GM19452 (cell line): ENCODE results near the gene QRICH2.
"Not testable (repeated sequence)": the region's sequence is repeated elsewhere in the genome, so short reads cannot be mapped to it uniquely, and the experiment has no call there.

Source experiments
- ATAC-seq: cut with Tn5 transposase; IDR thresholded peaks from one replicate; pipeline ENCODE4 v1.9.1; 2021; ENCODE audit not compliant: unreplicated experiment

The QRICH2 gene

DNA sequence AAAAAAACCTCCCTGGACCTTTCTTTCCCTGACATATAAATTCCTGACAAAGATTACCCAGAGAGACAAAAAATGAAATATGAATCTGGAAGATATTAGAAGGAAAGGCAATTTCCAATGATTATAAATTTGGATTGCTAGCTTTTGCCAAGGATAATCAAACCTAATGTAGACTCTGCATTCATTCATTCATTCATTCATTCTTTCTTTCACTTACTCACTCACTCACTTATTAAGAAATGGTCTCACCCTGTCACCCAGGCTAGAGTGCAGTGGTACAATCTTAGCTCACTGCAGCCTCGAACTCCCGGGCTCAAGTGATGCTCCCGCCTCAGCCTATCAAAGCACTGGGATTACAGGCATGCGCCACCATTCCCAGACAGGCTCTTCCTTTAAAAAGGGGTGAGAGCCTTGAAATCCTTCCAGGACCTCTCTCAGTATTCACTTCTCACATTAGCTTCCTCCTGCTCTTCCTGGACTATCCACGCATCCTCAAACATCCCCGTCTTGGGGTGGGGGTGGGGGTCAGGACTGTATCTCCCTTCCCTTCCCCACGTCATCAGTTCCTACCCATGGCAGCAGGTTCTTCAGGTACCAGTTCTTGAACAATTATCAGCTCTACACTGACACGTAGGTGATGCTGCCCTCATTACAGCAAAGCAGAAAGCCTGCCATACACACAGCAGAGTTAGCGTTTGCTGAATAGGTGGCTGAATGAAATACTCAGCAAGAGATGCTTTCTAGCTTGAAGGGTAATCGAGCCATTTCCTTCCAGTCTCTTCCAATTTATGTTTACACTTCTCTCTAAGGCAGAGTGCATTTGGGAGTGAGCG lies 25.8 kb upstream of the QRICH2 start:
- no peak for ATAC-seq

DNA sequence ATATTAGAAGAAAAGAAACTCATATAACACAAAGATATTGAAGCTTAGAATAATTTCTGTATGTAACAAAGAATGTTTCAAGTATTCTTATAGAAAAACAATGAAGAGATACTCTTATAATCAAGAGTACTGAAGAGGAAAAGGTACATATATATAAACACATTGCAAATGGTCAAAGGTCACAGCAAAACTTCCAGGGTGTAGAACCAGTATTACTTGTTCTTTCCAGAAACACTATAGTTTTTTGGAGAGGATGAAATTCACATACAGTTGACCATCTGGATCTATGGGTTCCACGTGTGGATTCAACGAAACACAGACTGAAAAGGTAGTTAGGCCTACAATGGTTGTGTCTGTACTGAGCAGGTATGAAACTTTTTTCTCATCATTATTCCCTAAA lies 23.0 kb upstream of the QRICH2 start:
- ATAC-seq, result no peak

DNA sequence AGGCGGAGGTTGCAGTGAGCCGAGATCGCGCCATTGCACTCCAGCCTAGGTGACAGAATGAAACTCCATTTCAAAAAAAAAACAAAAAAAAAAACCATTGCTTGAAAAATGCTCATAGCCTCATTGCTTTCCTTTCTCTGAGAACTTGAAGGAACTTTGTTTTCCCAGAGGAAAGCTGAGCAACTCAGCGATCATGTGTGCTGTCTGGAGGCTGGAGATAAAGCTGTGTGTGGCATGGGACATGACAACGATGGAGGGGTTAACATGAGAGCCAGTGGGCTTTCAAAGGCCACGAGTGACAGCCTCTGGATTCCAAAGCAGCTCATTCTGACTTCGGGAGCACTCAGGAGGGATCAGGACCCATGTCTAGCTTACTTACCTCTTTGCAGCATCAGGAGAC lies 21.6 kb upstream of the QRICH2 start:
- no peak for ATAC-seq

DNA sequence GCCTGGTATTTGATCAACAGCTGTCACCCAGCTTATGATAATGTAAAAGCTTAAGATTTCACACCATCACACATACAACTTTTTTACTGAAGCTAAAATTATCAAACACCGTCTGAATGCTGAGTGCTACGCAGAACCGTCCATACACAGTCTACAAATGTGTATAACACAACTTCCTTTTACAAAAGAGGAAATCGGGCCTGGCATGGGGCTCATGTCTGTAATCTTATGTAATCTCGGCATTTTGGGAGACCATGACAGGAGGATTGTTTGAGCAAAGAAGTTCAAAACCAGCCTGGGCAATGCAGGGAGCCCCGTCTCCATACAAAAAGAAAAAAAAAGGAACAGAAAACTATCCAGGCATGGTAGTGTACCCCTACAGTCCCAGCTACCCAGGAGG lies 19.6 kb upstream of the QRICH2 start:
- ATAC-seq, result no peak

DNA sequence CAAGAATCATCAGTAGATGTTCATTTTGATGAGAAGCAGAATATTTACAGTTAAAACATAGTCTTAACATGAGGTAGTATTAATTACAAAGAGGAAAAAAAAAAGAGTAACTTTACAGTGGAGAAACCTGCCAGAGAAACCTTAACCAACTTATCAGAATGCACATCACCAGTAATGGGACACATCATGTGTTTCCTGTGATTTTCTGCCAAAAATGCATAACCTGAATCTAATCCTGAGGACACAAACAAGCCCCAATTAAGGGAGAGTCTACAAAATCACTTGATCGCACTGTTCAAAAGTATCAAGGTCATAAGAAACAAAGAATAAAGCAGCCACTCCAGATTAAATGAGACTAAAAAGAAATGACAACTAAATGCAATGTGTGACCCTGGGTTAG lies 18.2 kb upstream of the QRICH2 start:
- no peak for ATAC-seq

DNA sequence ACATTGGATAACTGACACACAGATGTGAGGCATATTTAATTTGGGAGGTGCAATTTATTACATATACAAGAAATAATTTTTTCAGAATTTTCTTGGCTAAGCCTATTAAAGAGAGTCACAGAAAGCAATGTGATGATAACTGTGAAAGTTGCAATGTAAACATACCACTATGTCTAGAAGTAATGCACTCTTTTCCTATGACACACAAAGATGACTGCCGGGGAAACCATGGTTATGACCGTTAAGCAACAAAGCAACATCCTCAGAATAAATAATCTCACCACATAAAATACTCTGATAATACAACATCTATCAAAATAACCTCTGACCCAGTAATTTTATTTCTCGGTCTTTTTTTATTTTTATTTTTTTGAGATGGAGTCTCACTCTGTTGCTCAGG lies 10.5 kb upstream of the QRICH2 start:
- ATAC-seq, result no peak

DNA sequence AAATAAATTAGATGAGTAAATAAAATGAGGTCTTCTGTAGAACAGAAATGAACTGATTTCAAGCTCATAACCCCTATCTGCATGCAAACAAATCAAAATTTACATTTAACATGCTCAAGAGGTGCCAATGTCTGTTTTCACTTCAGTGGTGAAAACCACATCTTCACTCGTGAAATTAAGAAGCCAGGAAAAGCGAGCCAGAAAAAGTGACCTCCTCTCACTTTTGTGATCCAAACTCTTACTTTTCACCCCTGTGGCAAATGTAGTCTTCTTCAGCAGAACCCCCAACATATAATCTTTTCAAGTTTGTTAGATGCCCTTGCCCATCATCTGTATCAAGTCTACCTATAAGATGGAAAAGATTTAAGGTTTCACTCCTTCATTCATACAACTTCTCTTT lies 9.5 kb upstream of the QRICH2 start:
- ATAC-seq, result no peak

DNA sequence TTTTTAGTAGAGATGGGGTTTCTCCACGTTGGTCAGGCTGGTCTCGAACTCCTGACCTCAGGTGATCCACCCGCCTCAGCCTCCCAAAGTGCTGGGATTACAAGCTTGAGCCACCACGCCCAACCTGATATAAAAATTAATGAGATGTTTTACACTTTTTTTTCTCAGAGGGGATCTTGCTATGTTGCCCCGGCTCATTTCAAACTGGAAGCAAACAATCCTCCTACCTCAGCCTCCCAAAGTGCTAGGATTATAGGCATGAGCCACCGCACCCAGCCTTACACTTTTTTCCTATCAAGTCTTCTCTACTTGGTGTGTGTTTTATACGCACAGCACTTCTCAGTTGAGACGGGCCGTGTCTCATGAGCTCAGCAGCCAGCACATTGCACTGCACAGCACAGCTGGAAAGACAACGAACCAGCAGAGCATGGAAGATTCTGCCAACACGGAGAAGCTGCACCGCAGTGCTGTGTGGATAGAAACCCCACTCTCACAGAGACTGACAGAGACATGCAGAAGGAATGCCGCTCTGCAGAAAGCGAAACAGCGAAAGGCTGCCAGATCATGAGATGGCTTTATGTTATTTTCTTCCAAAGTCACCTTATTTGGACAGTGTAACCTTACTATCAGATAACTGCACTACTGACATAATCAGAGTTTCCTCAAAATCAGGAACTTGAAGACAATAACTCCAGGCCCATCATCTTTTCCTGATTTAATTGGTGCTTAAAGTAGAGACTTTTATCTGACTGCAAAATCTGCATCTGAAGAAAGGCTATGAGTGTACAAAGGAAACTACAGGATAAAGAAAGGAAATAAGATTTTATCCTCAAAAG lies 6.5 kb upstream of the QRICH2 start:
- ATAC-seq, result no peak

DNA sequence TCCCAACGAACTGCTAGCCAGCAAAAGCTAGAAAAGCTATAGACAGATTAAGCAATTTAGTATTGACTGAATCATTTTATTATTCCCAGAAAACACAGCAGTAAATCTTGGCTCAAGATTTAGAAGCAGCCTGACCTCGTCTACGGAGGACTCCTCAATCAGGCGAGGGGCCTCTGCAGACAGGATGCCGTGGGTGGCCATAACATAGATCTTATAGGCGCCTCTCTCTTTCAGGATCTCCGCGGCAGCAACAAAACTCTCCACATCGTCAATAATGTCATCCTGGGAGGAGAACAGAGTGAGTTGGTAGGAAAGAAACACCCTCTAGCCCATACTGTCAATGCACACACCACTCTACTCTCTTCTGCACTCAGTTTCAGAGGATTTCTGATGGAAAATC lies 4.7 kb upstream of the QRICH2 start:
- no peak for ATAC-seq

DNA sequence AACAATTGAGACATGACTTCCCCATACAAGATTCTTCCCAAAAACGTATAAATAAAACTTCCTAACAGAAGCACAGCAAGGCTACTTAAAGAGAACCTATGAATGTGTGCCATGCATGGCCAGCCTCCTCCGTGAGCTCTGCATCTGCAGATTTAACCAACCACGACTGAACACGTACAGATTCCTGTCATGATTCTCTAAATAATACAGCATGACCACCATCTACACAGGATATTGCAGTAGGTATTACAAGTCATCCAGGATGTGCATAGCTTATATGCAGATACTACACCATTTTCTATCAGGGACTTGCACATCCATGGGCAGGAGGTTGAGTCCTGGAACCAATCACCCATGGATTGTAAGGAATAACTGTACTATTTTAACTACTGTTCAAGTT lies 1.4 kb upstream of the QRICH2 start:
- ATAC-seq, result no peak

DNA sequence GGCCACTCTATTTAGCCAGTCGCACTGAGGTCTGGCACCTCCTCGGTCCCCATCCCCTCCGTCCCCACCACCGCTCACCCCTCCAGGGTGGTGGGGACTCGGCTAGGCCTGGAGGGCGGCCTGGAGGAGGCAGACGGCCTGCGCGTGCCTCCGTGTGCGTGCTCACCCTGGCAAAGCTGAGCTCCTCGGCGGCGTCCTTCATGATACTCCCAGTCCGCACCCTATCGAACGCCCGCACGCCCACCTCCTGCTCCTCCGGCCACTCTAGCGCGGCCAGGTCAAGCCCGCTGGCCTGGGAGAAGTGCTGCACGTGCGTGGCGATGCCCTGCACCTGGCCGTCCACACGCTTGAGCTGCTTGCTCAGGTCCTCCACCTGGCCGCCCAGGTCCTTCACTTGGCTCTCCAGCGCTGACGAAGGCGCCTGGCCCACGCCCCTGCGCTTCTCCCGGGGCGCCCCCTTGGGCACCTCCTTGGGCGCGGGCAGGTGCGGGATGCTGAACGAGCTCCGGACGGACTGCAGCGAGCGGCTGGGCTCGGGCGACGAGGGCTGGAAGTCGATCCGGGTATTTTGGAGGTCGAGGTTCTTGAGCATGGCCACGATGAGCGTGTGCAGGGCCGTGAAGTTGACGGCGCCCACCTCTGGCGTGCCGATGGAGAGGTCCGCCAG lies 644 bp downstream of the QRICH2 start:
- no peak for ATAC-seq

DNA sequence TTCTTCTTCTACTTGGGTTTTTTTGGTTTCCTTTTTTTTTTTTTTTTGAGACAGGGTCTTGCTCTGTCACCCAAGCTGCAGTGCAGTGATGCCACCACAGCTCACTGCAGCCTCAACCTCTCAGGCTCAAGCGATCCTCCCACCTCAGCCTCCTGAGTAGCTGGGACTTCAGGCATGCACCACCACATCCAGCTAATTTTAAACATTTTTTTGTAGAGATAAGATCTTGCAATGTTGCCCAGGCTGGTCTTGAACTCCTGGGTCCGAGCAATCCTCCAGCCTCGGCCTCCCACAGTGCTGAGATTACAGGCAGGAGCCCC lies 3.0 kb downstream of the QRICH2 start:
- ATAC-seq, result not testable (repeated sequence)

DNA sequence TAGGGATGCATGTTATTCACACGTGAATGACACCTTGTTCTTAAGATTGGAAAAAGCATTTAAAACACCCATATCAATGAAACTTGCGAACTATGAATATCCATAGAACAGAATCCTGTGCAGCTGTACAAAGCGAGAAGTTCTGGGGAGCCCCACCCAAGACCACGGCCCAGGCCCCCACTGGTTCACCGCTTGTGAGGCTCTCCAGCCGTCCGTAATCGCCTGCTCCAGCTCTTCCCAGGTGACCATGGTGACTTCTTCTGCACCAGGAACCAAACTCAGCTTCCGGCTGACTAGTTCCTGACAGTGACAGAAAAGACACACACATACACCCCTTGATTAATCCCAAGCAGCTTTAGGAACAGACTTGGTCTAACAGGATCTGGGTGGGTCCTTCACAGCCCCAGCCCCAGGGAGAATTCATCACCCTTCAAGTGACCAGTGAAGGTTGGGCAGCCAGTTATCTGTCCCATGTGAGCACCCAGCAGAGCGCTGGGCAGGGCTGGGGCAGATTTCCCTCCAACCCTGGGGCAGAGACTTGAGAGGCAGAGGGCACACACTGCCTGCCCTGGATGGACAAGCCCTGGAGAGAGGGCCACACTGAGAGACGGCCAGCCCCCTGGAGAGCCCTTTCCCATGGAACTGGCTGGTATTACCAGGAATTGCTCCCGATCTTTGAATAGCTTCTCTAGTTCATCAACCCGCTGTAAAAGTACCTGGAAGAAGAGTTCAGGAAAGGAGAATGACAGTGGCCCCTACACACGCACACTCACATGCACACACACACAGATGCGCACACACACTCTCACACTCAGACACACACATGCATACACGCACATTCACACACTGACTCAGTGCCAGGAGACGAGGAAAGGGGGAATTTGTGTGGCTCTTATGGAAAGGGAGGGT lies 3.6 kb downstream of the QRICH2 start:
- ATAC-seq, result no peak

DNA sequence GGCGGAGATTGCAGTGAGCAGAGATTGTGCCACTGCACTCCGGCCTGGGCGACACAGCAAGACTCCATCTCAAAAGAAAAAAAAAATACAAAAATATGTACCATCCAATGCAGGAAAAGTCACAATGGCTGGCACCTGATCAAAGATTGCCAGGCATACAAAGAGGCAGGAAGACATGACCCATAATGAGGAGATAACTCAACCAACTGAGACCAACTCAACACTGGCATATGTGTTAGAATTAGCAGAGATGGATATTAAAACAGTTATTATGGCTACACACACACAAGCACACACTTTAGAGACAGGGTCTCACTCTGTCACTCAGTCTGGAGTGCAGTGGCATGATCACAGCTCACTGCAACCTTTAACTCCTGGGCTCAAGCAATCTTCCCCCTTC lies 10.6 kb downstream of the QRICH2 start:
- ATAC-seq, result no peak

DNA sequence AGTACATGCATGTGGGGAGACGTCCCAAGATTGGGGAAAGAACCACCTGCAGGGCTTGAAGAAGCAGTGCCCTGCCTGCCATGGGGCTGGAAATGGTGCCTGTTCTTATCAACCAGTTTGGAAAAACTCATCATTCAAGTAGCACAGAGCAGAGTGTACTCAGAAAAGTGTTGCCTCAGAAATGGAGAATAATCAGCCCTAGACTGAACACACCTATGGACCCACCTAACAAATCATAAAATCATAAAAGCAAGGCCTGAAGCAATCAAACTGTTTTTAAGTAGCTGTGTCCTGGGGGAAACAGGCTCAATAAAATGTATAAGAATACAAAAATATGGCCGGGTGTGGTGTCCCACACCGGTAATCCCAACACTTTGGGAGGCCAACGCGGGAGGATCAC lies 11.2 kb downstream of the QRICH2 start:
- ATAC-seq, result no peak

DNA sequence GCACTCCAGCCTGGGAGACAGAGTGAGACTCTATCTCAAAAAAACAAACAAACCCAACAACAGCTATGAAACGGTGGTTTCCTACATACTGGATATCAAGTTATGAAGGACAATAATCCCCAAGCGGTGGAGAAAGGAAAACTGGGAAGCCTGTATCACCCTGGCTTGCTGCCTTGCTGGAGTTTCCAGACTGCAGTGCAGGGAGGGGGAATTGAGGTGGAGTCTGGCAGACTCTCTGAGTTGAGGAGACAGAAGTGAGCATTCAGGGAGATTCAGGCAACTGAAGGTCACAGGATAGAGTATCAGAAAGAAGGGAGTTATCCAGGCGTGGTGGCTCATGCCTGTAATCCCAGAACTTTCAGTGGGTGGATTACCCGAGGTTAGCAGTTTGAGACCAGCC lies 11.9 kb downstream of the QRICH2 start:
- no peak for ATAC-seq

DNA sequence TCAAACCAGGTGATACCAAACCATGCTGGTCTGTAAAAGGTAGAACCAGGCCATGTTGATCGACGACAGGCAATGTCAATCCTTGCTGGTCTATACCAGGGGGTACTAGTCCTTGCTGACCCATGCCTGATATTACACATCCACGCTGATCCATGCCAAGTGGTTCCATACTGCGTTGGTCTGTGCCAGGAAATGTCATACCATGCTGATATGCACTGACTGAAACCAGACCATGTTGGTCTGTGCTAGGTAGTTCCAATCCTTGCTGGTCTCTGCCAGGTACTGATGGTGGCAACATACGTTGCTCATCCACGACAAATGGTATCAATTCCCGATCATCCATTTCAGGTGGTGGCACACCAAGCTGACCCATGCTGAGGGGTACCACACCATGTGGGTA lies 15.0 kb downstream of the QRICH2 start:
- ATAC-seq, result no peak

DNA sequence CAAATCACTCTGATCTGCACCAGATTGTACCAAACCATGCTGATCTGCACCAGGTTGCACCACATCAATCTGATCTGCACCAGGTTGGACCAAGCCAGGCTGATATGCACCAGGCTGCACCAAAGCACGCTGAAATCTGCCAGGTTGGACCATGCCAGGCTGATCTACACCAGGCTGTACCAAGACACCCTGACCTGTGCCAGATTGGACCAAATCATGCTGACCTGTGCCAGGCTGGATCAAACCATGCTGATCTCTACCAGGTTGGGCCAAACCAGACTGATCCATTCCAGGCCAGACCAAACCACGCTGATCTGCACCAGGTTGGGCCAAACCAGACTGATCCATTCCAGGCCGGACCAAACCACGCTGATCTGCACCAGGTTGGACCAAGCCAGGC lies 15.5 kb downstream of the QRICH2 start:
- no peak for ATAC-seq

DNA sequence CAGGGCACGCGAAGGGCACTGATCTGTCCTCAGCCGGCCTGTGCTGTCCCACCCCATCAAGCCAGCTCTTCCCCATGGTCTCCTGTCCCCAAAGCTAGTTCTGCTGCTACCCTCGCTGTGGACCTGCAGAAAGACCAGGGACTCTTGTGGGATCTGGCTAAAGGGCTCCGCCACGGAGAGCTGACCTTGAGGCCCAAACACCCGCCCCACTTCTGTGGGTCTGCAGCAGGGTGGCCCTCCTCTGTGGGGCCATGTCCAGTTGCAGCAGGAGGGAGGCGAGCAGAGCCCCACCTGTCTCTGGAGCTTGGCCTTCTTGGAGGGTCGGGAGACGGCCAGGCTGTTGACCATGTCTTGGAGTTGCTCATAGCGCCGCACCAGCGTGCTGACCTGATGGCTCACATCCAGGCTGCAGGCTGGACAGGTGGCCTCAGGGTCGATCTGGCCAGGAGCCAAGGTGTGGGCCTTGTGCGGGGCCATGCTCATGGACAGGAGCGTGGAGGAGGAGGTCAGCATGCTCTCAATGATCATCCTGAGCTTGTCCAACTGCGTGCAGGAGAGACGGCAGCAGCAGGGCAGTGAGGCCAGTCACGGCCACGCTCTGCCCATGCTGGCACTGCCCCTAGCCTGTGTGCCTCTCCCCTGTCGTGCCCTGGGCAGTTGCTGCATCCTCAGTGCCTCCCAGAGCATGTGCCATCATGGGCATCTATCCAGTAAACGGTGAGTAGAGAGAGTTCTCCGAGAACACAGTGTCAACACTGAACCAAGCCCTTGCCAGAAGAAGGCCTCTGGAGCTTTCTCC lies 26.3 kb downstream of the QRICH2 start:
- no peak for ATAC-seq

DNA sequence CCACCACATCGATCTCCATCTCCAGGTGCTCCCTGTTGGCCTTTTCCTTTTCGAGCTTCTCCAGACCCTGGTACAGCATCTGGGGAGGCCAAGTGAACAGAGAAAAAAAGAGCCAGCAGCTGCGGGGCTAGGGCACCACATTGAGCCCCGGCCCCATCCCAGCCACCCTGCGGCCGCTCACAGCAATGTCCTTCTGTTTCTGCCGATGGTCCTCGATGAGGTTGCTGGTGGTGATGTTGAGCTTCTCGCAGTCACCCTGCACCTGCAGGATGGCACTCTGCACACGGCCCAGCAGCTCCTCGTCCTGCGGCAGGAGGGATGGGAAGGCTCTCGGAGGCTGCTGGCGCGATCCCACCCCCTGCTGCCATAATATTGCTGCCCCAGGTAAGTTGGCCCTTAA lies 27.4 kb downstream of the QRICH2 start:
- no peak for ATAC-seq
